SU-DHL-6 (cell line): Measurements from ENCODE around the gene FAM107A.

ENCODE experiments used
- CTCF ChIP-seq: fragments of 200-600 bp; sonication (generic); IDR thresholded peaks from one replicate; pipeline ENCODE4 v1.5.1; 2017; ENCODE audit warnings: antibody characterized with exemption, mild to moderate bottlenecking, low read length, moderate library complexity; ENCODE audit not compliant: insufficient read depth, poor library complexity, severe bottlenecking
- EZH2phosphoT487 ChIP-seq: fragments of 200-600 bp; sonication (generic), shearing (Covaris generic); conservative IDR thresholded peaks from 2 replicates; pipeline ENCODE4 v1.6.1; 2018; ENCODE audit warnings: mild to moderate bottlenecking, antibody characterized with exemption, low read length, moderate library complexity, mixed read lengths

- TF ChIP-seq CTCF (no peak), EZH2phosphoT487 (no peak)
Observed at GRCh38 chr3:58603606-58604005, 26.4 kb upstream of the FAM107A start.
